HG02981 (cell line): Measurements from ENCODE around the gene RAB19.
"Not testable (repeated sequence)": the region's sequence is repeated elsewhere in the genome, so short reads cannot be mapped to it uniquely, and the experiment has no call there.

Experiments
- ATAC-seq: cut with Tn5 transposase; IDR thresholded peaks from one replicate; pipeline ENCODE4 v1.9.1; 2021; ENCODE audit warnings: mild to moderate bottlenecking, moderate library complexity; ENCODE audit not compliant: unreplicated experiment

Gene RAB19

GRCh38 chr7:140400381-140400780 lies 3.5 kb upstream of the RAB19 start:
- no peak for ATAC-seq

DNA sequence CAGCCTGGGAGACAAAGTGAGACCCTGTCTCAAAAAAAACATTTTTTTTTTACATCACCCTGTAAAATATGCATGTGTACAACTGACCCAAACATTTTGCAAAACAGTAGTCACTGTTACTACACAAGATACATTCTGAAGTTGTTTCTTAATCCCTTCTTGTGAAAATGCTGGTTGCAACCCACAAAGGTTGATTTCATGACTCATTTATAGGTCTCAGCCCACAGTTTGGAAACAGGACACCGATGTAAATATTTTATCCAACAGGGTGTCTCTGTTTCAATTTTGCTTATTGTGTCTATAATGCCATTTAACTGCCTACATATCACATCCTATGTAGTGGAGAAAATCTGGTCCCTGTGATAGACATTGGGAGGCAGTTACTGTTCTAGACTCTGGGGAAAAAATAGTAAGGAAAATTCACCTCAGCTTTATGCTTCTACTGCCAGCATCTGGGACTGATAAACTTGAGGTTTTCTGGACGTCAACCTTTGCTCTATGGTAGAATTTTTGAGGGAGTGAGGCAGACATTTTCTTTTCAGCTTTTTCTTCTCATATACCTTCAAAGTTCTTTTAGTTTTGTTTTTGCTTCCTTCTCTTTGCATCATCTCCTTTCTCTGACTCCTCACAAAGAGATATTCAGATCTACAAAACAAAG lies 1.6 kb upstream of the RAB19 start:
- ATAC-seq = no peak

DNA sequence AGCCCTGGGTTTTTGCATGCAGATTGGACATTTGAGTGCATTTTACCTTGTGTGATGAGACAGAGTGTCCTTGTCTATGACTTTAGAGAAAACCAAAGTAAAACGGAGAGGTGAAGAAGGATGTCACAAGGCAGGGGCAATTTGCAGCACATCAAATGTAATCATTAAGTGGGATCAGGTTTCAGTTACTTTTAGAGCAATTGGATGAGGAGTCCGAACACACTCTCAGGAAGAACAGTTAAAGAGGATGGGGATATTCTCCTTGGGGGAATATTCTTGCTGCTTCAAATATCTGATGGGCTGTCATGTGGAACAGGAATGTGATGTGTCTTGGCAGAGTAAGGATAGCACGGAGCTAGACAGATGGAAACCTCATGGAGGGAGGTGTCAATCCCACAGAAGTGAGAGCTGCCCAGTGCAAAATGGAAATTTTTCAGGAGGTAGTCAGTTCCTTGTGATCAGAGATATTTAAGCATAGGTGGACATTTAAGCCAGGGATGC lies 757 bp downstream of the RAB19 start:
- no peak for ATAC-seq

GRCh38 chr7:140415361-140415760 lies 11.5 kb downstream of the RAB19 start:
- no peak for ATAC-seq

GRCh38 chr7:140415816-140416215 lies 12.0 kb downstream of the RAB19 start:
- not testable (repeated sequence) for ATAC-seq

- ATAC-seq = no peak
Measured at GRCh38 chr7:140416560-140416959, 12.7 kb downstream of the RAB19 start.

DNA sequence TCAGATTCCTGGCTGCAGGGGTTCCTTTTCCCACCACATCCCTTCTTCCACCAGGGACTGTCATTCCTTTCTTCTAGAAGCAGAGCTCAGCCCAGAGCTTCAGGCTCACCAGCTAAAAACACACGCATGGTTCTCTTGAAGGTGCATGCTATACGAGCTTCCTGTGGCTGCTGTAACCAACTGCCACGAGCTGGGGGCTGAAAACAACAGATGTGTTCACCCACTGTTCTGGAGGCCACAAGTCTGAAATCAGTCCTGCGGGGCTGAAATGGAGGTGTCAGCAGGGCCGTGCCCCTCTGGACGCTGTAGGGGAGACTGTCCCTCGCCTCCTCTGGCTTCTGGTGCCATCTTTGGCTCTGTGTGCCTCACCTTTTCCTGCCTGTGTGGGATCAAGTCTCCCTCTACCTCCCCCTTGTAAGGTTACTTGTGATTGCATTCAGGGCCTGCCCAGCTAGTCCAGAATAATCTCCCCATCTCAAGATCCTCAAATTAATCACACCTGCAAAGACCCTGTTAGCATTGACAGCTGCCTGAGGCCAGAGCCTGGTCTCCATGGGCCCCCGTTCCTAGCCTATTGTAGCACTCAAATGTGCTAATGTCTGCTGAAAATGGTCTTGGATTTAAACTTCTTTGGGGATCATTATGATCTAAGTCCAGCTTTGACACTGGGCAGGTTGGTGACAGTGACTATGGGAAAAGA lies 13.7 kb downstream of the RAB19 start:
- no peak for ATAC-seq

GRCh38 chr7:140418156-140418472 lies 14.3 kb downstream of the RAB19 start:
- not testable (repeated sequence) for ATAC-seq

GRCh38 chr7:140418653-140419052 lies 14.8 kb downstream of the RAB19 start:
- ATAC-seq = no peak

- ATAC-seq = no peak
Measured at GRCh38 chr7:140421521-140421920, 17.7 kb downstream of the RAB19 start.

DNA sequence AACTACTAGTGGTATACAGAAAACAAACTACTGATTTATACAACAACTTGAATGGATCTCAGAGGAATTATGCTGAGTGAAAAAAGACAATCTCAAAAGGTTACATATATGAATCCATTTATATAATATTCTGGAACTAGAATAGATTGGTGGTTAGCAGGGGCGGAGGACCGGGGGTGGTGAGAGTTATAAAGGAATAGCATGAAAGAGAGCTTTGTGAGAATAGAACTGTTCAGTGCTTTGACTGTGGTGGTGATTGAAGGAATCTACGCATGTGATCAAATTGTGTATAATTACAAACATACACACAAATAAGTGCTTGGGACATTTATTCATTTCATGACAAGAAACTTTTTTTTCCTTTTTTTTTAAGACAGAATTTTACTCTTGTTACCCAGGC lies 19.6 kb downstream of the RAB19 start:
- no peak for ATAC-seq

GRCh38 chr7:140425718-140426117 lies 21.9 kb downstream of the RAB19 start:
- no peak for ATAC-seq

- ATAC-seq = no peak
Measured at GRCh38 chr7:140426130-140426529, 22.3 kb downstream of the RAB19 start.

GRCh38 chr7:140433396-140433795 lies 29.5 kb downstream of the RAB19 start:
- no peak for ATAC-seq

GRCh38 chr7:140435252-140435895 lies 31.5 kb downstream of the RAB19 start:
- ATAC-seq = no peak

- no peak for ATAC-seq
Measured at GRCh38 chr7:140439359-140439758, 35.5 kb downstream of the RAB19 start.

- ATAC-seq = no peak
Measured at GRCh38 chr7:140440593-140440992, 36.7 kb downstream of the RAB19 start.

- no peak for ATAC-seq
Measured at GRCh38 chr7:140441519-140441918, 37.7 kb downstream of the RAB19 start.

DNA sequence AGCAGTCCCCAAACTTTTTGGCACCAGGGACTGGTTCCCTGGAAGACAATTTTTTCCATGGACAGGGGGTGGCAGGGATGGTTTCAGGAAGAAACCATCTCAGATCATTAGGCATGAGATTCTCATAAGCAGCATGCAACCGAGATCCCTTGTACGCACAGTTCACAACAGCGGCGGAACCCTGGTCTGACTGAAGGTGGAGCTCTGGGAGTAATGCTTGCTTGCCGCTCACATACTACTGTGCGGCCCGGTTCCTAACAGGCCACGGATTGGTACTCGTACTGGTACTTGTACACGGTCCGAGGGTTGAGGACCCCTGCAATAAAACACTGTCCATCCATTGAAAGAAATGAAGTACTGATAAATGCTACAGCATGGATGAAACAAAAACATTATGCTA lies 42.6 kb downstream of the RAB19 start:
- ATAC-seq = no peak

DNA sequence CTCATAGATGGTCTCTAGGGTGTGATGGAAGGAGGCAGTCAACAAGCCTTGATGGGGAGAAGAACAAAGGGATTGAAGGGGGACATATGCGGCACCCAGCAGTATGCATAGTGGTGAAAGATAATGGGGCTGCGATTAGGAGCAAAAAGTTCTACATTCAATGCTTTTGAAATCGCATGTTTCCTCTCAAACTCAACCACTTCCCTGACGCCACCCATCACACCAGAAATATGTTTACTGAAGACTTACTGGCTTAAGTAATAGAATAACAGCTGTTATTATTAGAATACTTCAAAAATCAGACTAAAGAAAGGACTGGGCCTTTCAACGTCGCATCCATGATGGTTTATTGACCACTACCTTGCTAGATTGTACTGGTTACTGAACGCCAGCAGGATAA lies 44.0 kb downstream of the RAB19 start:
- ATAC-seq = no peak

DNA sequence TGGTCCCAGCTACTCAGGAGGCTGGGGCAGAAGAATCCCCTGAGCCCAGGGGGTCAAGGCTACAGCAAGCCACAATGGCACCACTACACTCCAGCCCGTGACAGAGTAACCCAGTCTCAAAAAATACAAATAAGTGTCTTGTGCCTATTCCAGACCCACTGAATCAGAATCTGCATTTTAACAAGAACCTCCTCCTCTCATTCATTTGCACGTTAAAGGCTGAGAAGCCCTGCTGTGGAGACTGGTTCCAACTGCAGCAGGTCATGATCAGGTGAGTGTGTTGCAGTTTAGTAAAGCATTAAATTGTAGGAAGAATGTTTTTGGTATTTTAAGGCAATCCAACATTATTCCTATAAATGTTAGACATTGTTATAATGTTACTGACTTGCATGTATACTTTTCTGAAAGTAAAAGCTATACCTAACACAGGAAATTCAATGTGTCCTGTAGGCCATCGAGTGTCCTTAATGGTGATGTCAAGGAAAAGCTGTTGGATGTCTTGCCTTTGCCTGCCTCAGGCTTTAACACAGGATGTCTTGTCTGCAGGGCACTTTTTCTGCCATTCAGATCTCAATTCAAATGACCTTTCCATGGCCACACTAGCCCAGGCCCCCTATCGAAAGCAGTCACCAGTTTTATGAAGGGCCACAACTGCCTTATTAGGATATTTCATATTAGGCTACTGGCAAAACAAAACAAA lies 45.1 kb downstream of the RAB19 start:
- no peak for ATAC-seq

GRCh38 chr7:140451716-140452115 lies 47.9 kb downstream of the RAB19 start:
- ATAC-seq = no peak
